Chondrocyte (in vitro differentiated cells): ENCODE data around the gene GPR146. TPM values are rescaled to one million over a fixed set of nuclear protein-coding genes. Genes with fewer than 3 reads are reported as not detected.
A peak's percentile ranks its signal among the peaks of the same experiment; 100 is the strongest.

Experiments used
- DNase-seq: peaks from one replicate; pipeline ENCODE4 v3.0.0; 2021; ENCODE audit warnings: mixed read lengths, low spot score
- H3K27ac Mint-ChIP-seq: one replicate; pipeline ENCODE4 v1.8.0; 2021; ENCODE audit warnings: mild to moderate bottlenecking, moderate library complexity, mixed read lengths; ENCODE audit not compliant: unreplicated experiment
- H3K27me3 Mint-ChIP-seq: 2 replicates; pipeline ENCODE4 v1.8.0; 2021; ENCODE audit warnings: low read depth, mixed read lengths
- H3K36me3 Mint-ChIP-seq: 2 replicates; pipeline ENCODE4 v1.8.0; 2021; ENCODE audit warnings: low read depth, mixed read lengths
- H3K4me1 Mint-ChIP-seq: 2 replicates; pipeline ENCODE4 v1.8.0; 2021; ENCODE audit warnings: low read depth, mild to moderate bottlenecking, mixed read lengths
- H3K4me3 Mint-ChIP-seq: one replicate; pipeline ENCODE4 v1.8.0; 2021; ENCODE audit warnings: mild to moderate bottlenecking, moderate library complexity, mixed read lengths; ENCODE audit not compliant: unreplicated experiment
- H3K9me3 Mint-ChIP-seq: 2 replicates; pipeline ENCODE4 v1.8.0; 2021; ENCODE audit warnings: low read depth, mixed read lengths
- total RNA-seq: library from RNA; stranded (reverse); gene quantifications from 3 replicates; pipeline ENCODE4 v1.2.1, GENCODE V29; 2021
- TF ChIP-seq, protein P1 (sequence below): fragments of 200-600 bp; sonication (generic); IDR thresholded peaks from 2 replicates; pipeline ENCODE4 v1.5.0; 2021; ENCODE audit warnings: antibody characterized with exemption, mild to moderate bottlenecking, moderate library complexity

The GPR146 gene
- total RNA-seq, 1 donor from 2014 or later: 3.8 TPM

- TF ChIP-seq, protein P1, sequence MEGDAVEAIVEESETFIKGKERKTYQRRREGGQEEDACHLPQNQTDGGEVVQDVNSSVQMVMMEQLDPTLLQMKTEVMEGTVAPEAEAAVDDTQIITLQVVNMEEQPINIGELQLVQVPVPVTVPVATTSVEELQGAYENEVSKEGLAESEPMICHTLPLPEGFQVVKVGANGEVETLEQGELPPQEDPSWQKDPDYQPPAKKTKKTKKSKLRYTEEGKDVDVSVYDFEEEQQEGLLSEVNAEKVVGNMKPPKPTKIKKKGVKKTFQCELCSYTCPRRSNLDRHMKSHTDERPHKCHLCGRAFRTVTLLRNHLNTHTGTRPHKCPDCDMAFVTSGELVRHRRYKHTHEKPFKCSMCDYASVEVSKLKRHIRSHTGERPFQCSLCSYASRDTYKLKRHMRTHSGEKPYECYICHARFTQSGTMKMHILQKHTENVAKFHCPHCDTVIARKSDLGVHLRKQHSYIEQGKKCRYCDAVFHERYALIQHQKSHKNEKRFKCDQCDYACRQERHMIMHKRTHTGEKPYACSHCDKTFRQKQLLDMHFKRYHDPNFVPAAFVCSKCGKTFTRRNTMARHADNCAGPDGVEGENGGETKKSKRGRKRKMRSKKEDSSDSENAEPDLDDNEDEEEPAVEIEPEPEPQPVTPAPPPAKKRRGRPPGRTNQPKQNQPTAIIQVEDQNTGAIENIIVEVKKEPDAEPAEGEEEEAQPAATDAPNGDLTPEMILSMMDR: no peak
- DNase-seq: peak; percentile 87
- no peak overlapping the region for H3K4me3 Mint-ChIP-seq
- H3K4me1 Mint-ChIP-seq: peaks cover 9% of the 10 kb centered on the region
- no peaks in the 10 kb centered on the region for H3K9me3 Mint-ChIP-seq
- H3K27ac Mint-ChIP-seq: no peak overlapping the region
- H3K36me3 Mint-ChIP-seq: peaks cover 10% of the 10 kb centered on the region
- no peaks in the 10 kb centered on the region for H3K27me3 Mint-ChIP-seq
Measured at GRCh38 chr7:1021931-1022330, 22.4 kb upstream of the GPR146 start.

- no peak overlapping the region for H3K27ac Mint-ChIP-seq
- H3K27me3 Mint-ChIP-seq: no peaks in the 10 kb centered on the region
- TF ChIP-seq, protein P1: no peak
- no peaks in the 10 kb centered on the region for H3K9me3 Mint-ChIP-seq
- peak; percentile 67 for DNase-seq
- H3K36me3 Mint-ChIP-seq: peaks cover 10% of the 10 kb centered on the region
- peaks cover 13% of the 10 kb centered on the region for H3K4me1 Mint-ChIP-seq
- H3K4me3 Mint-ChIP-seq: no peak overlapping the region
Measured at GRCh38 chr7:1022356-1022755, 22.0 kb upstream of the GPR146 start.

- H3K9me3 Mint-ChIP-seq: no peaks in the 10 kb centered on the region
- TF ChIP-seq, protein P1: no peak
- peaks cover 10% of the 10 kb centered on the region for H3K36me3 Mint-ChIP-seq
- no peak overlapping the region for H3K4me3 Mint-ChIP-seq
- H3K27ac Mint-ChIP-seq: no peak overlapping the region
- no peaks in the 10 kb centered on the region for H3K27me3 Mint-ChIP-seq
- DNase-seq: peak; percentile 88
- peaks cover 15% of the 10 kb centered on the region for H3K4me1 Mint-ChIP-seq
Measured at GRCh38 chr7:1022801-1023465, 21.4 kb upstream of the GPR146 start.

DNA sequence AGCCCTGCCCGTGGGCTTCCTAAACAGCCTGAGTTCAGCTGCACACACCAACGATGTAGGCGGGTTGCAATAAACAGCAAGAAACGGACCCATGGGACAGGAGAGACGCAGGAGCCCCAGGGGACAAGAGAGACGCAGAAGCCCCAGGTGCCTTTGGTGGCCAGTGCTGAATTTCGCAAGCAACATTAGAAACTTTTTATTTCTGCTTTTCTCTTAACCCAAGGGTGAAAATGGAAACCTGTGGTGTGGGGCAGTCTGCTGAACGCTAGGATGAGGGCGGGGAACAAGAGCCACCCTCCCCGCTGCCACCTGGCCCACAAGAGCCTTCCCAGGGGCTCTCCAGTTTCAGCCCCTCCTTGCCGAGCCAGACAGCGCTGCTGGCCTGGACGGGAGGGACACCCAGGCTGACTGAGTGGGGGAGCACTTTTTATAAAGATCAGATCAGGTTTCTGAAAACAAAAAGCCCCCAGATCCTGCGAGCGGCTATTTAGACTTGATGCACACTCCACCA lies 20.0 kb upstream of the GPR146 start:
- peak; percentile 52 for DNase-seq
- TF ChIP-seq, protein P1: no peak
- H3K27me3 Mint-ChIP-seq: no peaks in the 10 kb centered on the region
- peaks cover 6% of the 10 kb centered on the region for H3K36me3 Mint-ChIP-seq
- no peaks in the 10 kb centered on the region for H3K9me3 Mint-ChIP-seq
- H3K4me3 Mint-ChIP-seq: no peak overlapping the region
- H3K27ac Mint-ChIP-seq: no peak overlapping the region
- H3K4me1 Mint-ChIP-seq: peaks cover 22% of the 10 kb centered on the region

- H3K9me3 Mint-ChIP-seq: no peaks in the 10 kb centered on the region
- no peak overlapping the region for H3K4me3 Mint-ChIP-seq
- peak overlapping the region; percentile 20 for H3K27ac Mint-ChIP-seq
- H3K27me3 Mint-ChIP-seq: no peaks in the 10 kb centered on the region
- peaks cover 6% of the 10 kb centered on the region for H3K36me3 Mint-ChIP-seq
- TF ChIP-seq, protein P1: no peak
- peak; percentile 92 for DNase-seq
- H3K4me1 Mint-ChIP-seq: peaks cover 22% of the 10 kb centered on the region
Measured at GRCh38 chr7:1024876-1025742, 19.2 kb upstream of the GPR146 start.
